T follicular helper cell (primary cell): ENCODE measurements around the gene CD70.
"Not testable (repeated sequence)": the region's sequence is repeated elsewhere in the genome, so short reads cannot be mapped to it uniquely, and the experiment has no call there.

Source experiments
- DNase-seq: peaks from one replicate; pipeline ENCODE4 v3.0.0-alpha.2; 2020; ENCODE audit warnings: low read depth

Gene CD70

DNA sequence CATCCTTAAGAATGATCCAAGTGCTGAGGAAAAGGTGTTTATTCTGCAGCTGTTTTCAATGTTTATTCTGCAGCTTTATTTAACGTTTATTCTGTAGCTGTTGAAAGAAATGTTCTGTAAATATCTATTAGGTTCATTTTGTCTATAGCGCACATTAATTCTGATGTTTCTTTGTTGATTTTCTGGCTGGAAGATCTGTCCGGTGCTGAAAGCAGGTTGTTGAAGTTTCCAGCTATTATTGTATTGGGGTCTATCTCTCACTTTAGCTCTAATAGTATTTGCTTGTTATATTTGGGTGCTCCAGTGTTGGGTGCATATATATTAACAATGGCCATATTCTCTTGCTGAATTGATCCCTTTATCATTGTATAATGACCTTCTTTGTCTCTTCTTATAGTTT is 20.2 kb downstream of the CD70 start:
- DNase-seq, result no peak

DNA sequence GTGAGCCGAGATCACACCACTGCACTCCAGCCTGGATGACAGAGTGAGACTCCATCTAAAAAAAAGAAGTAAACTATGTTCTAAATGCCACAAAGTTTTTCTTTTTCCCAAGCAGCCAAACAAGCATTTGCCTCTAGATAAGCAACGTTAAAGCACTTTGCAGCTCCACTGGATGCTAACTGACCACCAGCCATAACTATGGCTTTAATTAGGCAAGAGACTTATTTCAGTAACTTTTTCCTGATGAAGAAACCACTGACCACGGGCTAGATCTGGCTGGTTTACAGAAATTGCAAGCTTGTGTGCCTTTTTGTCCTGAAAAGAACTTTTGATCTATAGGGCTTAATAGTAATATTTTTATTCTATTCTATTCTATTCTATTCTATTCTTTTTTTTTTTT is 22.1 kb downstream of the CD70 start:
- DNase-seq, result no peak

DNA sequence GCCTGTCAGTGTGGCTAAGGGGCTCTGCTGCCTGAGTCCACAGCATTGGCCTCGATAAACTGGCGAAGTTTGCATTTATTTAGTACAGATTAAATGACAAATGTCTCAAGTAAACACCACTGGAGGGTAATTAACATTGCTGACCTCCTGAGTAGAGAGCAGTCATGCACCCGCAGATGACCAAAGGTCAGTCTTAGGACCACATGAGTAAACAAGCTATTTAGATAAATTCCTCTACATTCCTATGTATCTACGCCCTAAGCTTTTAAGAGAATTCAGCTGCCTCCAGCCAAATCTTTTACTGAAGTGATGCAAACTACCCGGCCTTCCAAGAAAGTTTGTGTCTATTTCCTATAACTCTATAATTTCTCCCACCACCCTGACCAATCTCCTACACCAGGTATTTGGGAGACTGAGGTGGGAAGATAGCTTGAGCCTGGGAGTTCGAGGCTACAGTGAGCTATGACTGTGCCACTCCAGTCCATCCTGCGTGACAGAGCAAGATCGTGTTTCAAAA is 22.9 kb downstream of the CD70 start:
- DNase-seq, result no peak

DNA sequence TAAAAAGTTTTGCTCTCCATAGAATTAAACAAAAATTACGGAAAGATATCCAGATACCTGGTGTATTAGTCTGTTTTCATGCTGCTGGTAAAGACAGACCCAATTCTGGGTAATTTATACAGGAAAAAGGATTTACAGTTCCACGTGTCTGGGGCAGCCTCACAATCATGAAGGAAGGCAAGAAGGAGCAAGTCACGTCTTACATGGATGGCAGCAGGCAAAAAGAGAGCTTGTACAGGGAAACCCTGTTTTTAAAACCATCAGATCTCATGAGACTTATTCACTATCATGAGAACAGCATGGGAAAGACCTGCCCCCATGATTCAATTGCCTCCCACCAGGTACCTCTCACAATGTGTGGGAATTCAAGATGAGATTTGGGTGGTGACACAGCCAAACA is 24.2 kb downstream of the CD70 start:
- not testable (repeated sequence) for DNase-seq

DNA sequence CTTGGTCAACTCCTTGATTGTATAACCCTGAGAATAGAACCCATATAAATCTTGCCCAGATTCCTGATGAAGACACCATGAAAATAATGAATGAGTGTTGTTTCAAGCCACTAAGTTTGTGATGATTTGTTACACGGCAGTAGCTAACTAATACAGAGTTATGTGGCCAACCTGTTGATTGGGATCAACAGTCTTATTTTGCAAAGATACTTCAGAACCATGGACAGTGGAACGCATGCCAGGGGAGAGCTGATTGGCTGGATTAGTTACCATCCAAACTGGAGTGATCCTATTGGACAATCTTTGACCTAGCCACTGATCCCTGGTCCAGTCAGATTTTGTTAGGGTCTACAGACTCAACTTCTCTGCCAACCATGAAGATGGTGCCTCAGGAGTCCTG is 26.6 kb downstream of the CD70 start:
- DNase-seq, result no peak

DNA sequence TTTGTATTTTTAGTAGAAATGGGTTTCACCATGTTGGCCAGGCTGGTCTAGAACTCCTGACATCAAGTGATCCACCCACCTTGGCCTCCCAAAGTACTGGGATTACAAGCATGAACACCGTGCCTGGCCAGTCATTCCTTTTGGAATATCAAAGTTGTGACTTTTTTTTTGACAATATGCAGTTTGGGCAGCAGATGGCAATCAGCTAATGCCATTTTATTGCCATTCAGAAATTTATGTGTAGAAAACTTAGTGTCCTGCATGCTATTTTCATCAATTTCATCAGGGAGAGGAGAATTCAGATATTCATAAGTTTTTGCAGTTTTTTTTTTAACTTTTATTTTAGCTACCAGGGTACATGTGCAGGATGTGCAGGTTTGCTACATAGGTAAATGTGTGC is 28.5 kb downstream of the CD70 start:
- DNase-seq, result not testable (repeated sequence)

DNA sequence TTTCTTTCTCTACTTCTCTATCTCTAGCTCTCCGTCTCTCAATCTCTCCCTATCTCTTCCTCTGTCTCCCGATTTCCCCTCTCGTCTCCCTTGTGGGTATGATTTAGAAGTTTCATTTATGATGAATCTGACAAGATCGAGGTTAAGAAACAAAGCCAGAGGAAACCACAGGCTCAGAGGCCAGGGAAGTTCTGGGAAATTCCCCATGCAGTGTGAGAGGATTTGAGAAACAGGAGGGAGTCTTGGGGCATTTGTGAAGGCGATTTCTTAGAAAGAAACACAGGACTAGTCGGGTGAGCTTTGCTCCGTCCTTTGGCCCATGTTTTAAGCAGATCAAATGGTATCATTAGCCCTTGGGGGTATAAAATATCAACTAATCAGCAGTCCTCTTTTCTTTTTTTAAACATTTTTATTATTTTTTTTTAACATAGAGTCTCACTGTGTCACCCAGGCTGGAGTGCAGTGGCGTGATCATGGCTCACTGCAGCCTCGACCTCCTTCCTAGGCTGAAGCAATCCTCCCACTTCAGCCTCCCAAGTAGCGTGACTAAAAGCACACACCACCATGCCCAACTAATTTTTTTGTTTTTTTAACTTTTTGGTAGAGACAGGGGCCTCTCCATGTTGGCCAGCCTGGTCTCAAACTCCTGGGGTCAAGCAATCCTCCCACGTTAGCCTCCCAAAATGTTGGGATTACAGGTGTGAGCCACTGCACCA is 34.3 kb downstream of the CD70 start:
- DNase-seq, result no peak

DNA sequence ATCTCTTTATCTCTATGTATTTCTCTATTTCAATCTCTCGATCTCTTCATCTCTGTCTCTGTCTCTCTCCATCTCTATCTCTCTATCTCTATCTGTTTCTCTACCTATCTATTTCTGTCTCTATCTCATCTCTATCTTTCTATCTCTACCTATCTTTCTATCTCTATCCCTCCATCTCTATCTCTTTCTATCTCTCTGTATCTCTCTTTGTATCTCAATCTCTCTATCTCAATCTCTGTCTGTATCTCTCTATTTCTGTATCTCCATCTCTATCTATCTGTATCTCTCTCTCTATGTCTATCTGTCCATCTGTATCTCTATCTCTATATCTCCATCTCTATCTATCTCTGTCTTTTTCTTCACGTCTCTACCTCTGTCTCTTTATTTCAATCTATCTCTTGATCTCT is 34.9 kb downstream of the CD70 start:
- no peak for DNase-seq

DNA sequence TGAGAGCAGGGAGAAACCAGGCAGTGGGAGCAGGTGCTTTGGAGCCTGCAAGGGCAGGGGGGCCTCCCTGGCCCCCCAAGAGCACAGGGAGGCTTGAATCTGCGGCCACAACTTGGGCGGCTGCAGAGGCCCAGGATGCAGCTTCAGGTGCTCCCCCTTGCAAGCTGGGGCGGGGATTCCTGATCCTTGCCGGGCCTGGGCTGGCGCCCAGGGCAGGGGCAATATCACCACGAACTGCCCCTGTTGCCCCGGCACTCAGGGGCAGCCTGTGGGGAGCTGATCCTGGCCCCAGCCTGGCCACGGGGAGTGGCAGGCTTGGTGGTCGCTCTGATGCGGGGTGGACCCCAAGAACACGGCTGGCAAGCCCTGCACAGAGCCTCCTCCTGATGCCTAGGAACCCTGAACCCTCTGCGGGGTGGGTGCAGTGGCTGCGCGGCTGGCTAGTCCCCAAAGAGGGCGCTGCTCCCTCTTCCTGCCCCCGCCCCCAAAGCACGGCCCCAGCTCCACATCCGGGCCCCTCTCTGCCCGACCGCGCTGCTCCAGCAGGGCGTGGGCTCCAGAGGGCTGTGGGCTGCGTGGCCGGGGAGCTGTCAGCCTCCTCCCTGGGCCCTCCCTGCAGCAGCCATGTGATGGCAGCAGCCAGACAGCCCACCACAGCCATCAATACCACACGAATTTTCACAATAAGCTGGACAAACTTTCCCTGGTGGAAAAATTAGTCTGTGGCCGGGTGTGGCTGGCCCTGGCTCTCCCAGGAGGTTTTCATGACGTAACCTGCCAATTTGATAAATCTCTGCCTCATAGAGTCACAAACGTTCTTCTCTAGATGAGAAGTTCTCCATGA is 39.1 kb downstream of the CD70 start:
- peak; percentile 18 for DNase-seq

DNA sequence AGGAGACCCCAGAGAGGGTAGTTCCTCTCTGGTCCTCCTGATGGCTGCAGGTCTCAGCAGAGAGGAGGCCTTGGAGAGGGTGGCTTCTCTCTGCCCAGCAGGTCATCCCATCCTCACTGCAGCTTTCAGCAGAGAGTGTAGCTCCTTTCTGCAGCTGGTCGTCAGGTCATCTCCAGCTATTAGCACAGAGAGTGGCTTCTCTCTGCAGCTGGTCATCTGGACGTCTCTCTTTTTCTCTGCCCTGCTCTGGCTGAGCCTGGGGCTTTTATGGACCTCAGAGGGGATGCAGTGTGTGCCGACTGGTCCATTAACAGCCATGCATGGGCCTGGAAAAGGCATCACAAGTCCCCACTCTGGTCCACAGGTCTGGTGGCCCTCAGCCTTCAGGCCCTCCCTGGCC is 39.9 kb downstream of the CD70 start:
- DNase-seq, result no peak

DNA sequence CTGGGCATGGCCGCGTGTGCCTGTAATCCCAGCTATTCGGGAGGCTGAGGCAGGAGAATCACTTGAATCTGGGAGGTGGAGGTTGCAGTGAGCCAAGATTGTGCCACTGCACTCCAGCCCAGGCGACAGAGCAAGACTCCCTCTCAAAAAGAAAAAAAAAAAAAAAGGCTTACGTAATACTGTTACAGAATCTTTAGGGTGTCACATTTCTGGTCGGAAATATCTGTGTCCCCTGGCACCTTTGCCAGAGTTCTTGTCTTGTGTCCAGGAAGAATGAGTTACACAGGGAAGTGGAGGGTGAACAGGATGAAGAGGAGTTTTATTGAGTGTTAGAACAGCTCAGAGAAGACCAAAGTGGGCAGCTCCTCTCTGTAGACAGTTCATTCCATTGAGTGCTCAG is 40.3 kb downstream of the CD70 start:
- DNase-seq, result not testable (repeated sequence)

DNA sequence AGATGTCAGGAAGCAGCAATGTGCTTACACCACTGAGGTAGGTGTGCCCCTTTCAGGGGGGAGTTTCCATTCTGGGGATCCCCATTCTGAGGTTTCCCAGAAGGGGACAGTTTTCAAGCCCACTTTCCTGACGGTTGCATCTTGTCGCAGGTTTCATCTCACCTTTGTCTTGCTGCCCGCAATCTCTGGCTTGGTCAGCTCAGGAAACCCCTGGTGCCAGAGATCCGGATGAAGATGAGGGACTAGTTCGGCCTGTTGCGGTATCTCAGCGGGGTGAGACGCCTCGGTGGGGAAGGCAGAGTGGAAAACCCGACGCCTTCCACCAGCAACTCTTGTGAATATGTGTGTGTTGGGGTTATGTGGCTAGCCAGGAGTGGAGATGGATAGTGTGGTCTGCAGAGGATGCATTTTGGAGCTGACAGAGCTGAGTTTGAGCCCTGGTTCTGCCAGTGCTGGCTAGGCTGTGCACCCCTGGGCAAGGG is 47.0 kb downstream of the CD70 start:
- no peak for DNase-seq

DNA sequence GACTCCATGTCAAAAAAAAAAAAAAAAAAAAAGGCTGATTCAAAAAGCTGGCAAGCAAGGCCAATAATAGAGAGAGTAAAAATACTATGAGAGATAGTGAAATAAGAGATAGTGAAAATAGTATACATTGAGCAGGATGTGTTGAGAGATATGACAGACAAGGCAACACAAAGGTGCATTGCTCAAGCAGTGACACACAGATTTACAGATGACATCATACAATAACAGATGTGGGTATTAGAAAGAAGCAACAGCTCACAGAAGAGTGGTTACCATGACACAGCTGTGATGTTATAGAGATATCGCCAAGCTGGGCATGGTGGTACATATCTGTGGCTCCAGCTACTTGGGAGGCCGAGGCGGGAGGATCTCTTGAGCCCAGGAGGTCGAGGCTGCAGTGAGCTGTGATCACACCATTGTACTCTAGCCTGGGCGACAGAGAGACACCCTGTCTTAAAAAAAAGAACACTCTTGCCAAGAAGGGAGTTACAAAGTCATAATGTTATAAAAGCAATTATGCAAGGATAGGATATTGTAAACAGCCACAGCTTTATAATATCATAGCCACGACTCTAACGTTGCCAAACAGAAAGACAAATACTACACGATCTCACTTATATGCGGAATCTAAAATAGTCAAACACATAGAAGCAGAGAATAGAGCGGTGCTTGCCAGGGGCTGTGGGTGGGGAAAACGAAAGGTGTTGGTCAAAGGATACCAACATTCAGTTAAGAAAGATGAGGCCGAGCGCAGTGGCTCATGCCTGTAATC is 49.8 kb downstream of the CD70 start:
- no peak for DNase-seq

DNA sequence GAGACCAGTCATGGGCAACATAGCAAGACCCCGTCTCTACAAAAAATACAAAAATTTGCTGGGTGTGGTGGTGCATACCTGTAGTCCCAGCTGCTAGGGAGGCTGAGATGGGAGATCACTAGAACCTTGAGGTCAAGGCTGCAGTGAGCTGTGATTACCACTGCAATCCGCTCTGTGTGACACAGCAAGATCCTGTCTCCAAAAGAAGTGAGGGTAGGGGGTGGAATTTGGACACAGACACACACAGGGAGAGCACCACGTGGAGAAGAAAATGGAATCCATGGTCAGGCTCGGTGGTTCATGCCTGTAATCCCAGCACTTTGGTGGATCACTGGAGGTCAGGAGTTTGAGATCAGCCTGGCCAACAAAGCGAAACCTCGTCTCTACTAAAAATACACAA is 51.4 kb downstream of the CD70 start:
- no peak for DNase-seq
